GM12878 (cell line): ENCODE data around the gene DEFB123. TPM values are rescaled to one million over a fixed set of nuclear protein-coding genes. Genes with fewer than 3 reads are reported as not detected.
"Not testable (repeated sequence)": the region's sequence is repeated elsewhere in the genome, so short reads cannot be mapped to it uniquely, and the experiment has no call there.

ENCODE experiments used
- ATAC-seq: fragments of 200-7000 bp; cut with Tn5 transposase; 3 replicates; pipeline ENCODE4 v1.9.1; 2020; ENCODE audit warnings: mild to moderate bottlenecking, moderate library complexity
- BruUV-seq: library from RNA; stranded (reverse); fragments of 400-500 nt; replicated peaks from 2 replicates; lab custom pipeline; 2021; lab: Mats Ljungman, UMichigan
- CTCF ChIA-PET: fragments of 300-600 bp; sonication (Branson Sonifier 250); formaldehyde crosslinking; extraction: SDS; loops from one replicate; lab custom pipeline; 2021; ENCODE audit warnings: inconsistent platforms; lab: Yijun Ruan, JAX
- POLR2A ChIA-PET: fragments of 350-600 bp; formaldehyde crosslinking; extraction: SDS; loops from one replicate; lab custom pipeline; 2021; ENCODE audit warnings: inconsistent platforms; lab: Charles Lee
- RAD21 ChIA-PET: fragments of 300-600 bp; sonication (Branson Sonifier 250); formaldehyde crosslinking; loops from one replicate; lab custom pipeline; 2023; ENCODE audit warnings: antibody characterized with exemption; ENCODE audit not compliant: unreplicated experiment; lab: Charles Lee
- SMC1A ChIA-PET: fragments of 300-600 bp; sonication (Branson Sonifier 250); formaldehyde crosslinking; loops from one replicate; lab custom pipeline; 2023; ENCODE audit not compliant: unreplicated experiment, uncharacterized antibody; lab: Charles Lee
- DNase-seq: peaks from one replicate; pipeline ENCODE4 v3.0.0-alpha.2; 2011; ENCODE audit warnings: low read depth, low spot score
- FAIRE-seq: peaks from 3 replicates; lab custom pipeline; 2011; peaks lifted over from hg19 to GRCh38; lab: Jason Lieb, UNC
- H2AFZ ChIP-seq: 2 replicates; pipeline ENCODE4 v1.6.0; 2011; ENCODE audit warnings: low read depth, low read length, control low read depth; ENCODE audit not compliant: control insufficient read depth
- H3K27ac ChIP-seq: 2 replicates; pipeline ENCODE4 v1.5.1; 2011; ENCODE audit warnings: control low read depth; ENCODE audit not compliant: control insufficient read depth, insufficient read depth
- H3K27me3 ChIP-seq, 2 experiments: replicated peaks in 1 of 2; 2 replicates each; pipeline versions ENCODE4 v1.6.0 to v1.6.1; 2011; ENCODE audit warnings: low read length in 1 of 2; ENCODE audit not compliant: control insufficient read depth in 2 of 2, insufficient read depth in 2 of 2
- H3K36me3 ChIP-seq, 2 experiments: 2 replicates each; pipeline ENCODE4 v1.5.1; 2011; ENCODE audit warnings: low read length in 1 of 2; ENCODE audit not compliant: control insufficient read depth in 2 of 2, insufficient read depth in 2 of 2
- H3K4me1 ChIP-seq: 2 replicates; pipeline ENCODE4 v1.6.1; 2011; ENCODE audit warnings: mild to moderate bottlenecking, low read length, moderate library complexity, mixed read lengths; ENCODE audit not compliant: control insufficient read depth, insufficient read depth
- H3K4me2 ChIP-seq: 2 replicates; pipeline ENCODE4 v1.6.0; 2011; ENCODE audit warnings: control low read depth; ENCODE audit not compliant: control insufficient read depth, insufficient read depth
- H3K4me3 ChIP-seq: fragments of 200-600 bp; sonication (generic); 2 replicates; pipeline ENCODE4 v1.5.1; 2016
- H3K79me2 ChIP-seq: 2 replicates; pipeline ENCODE4 v1.6.0; 2011; ENCODE audit warnings: low read length; ENCODE audit not compliant: control insufficient read depth, insufficient read depth
- H3K9ac ChIP-seq: 2 replicates; pipeline ENCODE4 v1.8.0; 2011; ENCODE audit warnings: low read length, control low read depth, mixed read lengths; ENCODE audit not compliant: control insufficient read depth, insufficient read depth
- H3K9me3 ChIP-seq: replicated peaks from 3 replicates; pipeline ENCODE4 v1.5.1; 2011; ENCODE audit warnings: mild to moderate bottlenecking, low read length; ENCODE audit not compliant: control insufficient read depth, insufficient read depth
- H4K20me1 ChIP-seq: 2 replicates; pipeline ENCODE4 v1.6.0; 2011; ENCODE audit not compliant: control insufficient read depth, insufficient read depth
- CEBPZ ChIP-seq: fragments of 150-350 bp; IDR thresholded peaks from 2 replicates; pipeline ENCODE4 v1.6.1; 2016; ENCODE audit warnings: low read depth, low read length
- E4F1 ChIP-seq: fragments of 450-650 bp; IDR thresholded peaks from 2 replicates; pipeline ENCODE4 v1.6.1; 2018; ENCODE audit warnings: borderline replicate concordance, mild to moderate bottlenecking; ENCODE audit not compliant: partially characterized antibody
- MTA2 ChIP-seq: fragments of 450-650 bp; IDR thresholded peaks from 2 replicates; pipeline ENCODE4 v1.6.1; 2016; ENCODE audit warnings: low read depth, mild to moderate bottlenecking, moderate library complexity
- PML ChIP-seq: IDR thresholded peaks from 2 replicates; pipeline ENCODE4 v1.6.1; 2012; ENCODE audit warnings: low read length, inconsistent platforms
- POLR2A ChIP-seq: IDR thresholded peaks from 2 replicates; pipeline ENCODE4 v1.6.1; 2011; ENCODE audit warnings: low read depth, mild to moderate bottlenecking, low read length
- RB1 ChIP-seq: fragments of 450-650 bp; formaldehyde crosslinking; IDR thresholded peaks from 2 replicates; pipeline ENCODE4 v1.6.1; 2017; ENCODE audit warnings: mild to moderate bottlenecking, borderline replicate concordance
- SP1 ChIP-seq: IDR thresholded peaks from one replicate; pipeline ENCODE4 v1.6.1; 2011; ENCODE audit warnings: low read depth, low read length
- ZBED1 ChIP-seq: IDR thresholded peaks from 2 replicates; pipeline ENCODE4 v1.6.1; 2016; ENCODE audit warnings: borderline replicate concordance
- ZBTB33 ChIP-seq: fragments of 450-650 bp; IDR thresholded peaks from 2 replicates; pipeline ENCODE4 v1.6.1; 2017; ENCODE audit warnings: mild to moderate bottlenecking
- WGBS: methylation state at CpG from one replicate; pipeline ENCODE4 v1.1.6; 2016; ENCODE audit warnings: low lambda C conversion rate; ENCODE audit not compliant: insufficient replicate concordance, insufficient coverage; ENCODE audit errors: missing lambda C conversion rate; 5-methylcytosine and 5-hydroxymethylcytosine counted together
- in situ Hi-C: fragments of 300-500 bp; cut with MboI; formaldehyde crosslinking; loops from 9 replicates; pipeline ENCODE4 v1.14.3; 2018; ENCODE audit warnings: mixed read lengths
- intact Hi-C: fragments of 100-400 bp; cut with micrococcal nuclease; formaldehyde crosslinking; loops from one replicate; pipeline ENCODE4 v1.14.2; 2022; ENCODE audit not compliant: unreplicated experiment
- polyA plus RNA-seq, 11 experiments: library from polyadenylated mRNA; depleted of rRNA in 4 of 11; unstranded in 6 of 11; stranded (reverse) in 5 of 11; fragments of >200 nt; fragmentation: Nextera tagmentation in 4 of 11; fragmentation: Illumina TruSeq in 1 of 11; extraction: Ambion mirVana in 4 of 11; extraction: Trizol in 1 of 11; gene quantifications; 1 replicate in 1 of 11; 2 replicates in 10 of 11; pipeline versions ENCODE4 v1.2.1 to v1.2.3, GENCODE V29; 2011 to 2016; ENCODE audit warnings: inconsistent platforms in 2 of 11, missing spikeins in 2 of 11, low read depth in 1 of 11
- total RNA-seq, 4 experiments: library from RNA; depleted of rRNA in 3 of 4; stranded (reverse); fragments of >200 nt in 3 of 4; fragmentation: Illumina TruSeq in 1 of 4; extraction: Trizol in 1 of 4; gene quantifications; 2 replicates each; pipeline versions ENCODE4 v1.2.1 to v1.2.3, GENCODE V29; 2013 to 2021

The DEFB123 gene
- total and polyA plus RNA-seq, 10 of the 15 experiments (the other 5 are each of a cell fraction or from before 2014, with no cell fraction given) = not detected

- no peak for TF ChIP-seq ZBTB33
Measured at GRCh38 chr20:31418307-31418706, 22.1 kb upstream of the DEFB123 start (continued).

- ChIA-PET RAD21 (no interaction called here), POLR2A (no interaction called here), SMC1A (no interaction called here), CTCF (interaction anchor here (1.7 kb wide), 1 partner anchor 77 kb away, joined by 6 read pairs; no protein-coding TSS in a partner anchor)
- H2AFZ ChIP-seq = no peak overlapping the region
- intact Hi-C loops = no loop called here
- H3K4me3 ChIP-seq = no peak overlapping the region
- in situ Hi-C loops = no loop called here
- H3K27ac ChIP-seq = no peak overlapping the region
- no peaks in the 10 kb centered on the region for H3K27me3 ChIP-seq
- no peaks in the 10 kb centered on the region for H4K20me1 ChIP-seq
- no TSS peak for BruUV-seq
- DNase-seq = no peak
- ATAC-seq = no peak
- no peak for FAIRE-seq
- no peak overlapping the region for H3K9ac ChIP-seq
- no peaks in the 10 kb centered on the region for H3K79me2 ChIP-seq
- H3K4me2 ChIP-seq = no peak overlapping the region
- TF ChIP-seq POLR2A = no peak
- TF ChIP-seq E4F1 = no peak
- no peak for TF ChIP-seq PML
- TF ChIP-seq RB1 = no peak
- no peak for TF ChIP-seq ZBED1
- TF ChIP-seq MTA2 = no peak
- no peak for TF ChIP-seq CEBPZ
- no peak for TF ChIP-seq SP1
- no peaks in the 10 kb centered on the region for H3K9me3 ChIP-seq
- no peaks in the 10 kb centered on the region for H3K36me3 ChIP-seq
- no peaks in the 10 kb centered on the region for H3K4me1 ChIP-seq
Measured at GRCh38 chr20:31425797-31426196, 14.6 kb upstream of the DEFB123 start.

GRCh38 chr20:31426891-31427551 is 13.4 kb upstream of the DEFB123 start:
- CTCF ChIA-PET, RAD21 ChIA-PET, H3K27me3 ChIP-seq, FAIRE-seq, H3K79me2 ChIP-seq, H4K20me1 ChIP-seq, H3K36me3 ChIP-seq, ATAC-seq, intact Hi-C loops, H3K27ac ChIP-seq, H2AFZ ChIP-seq, POLR2A ChIA-PET, H3K9ac ChIP-seq, DNase-seq, in situ Hi-C loops, BruUV-seq, SMC1A ChIA-PET, H3K9me3 ChIP-seq, H3K4me1 ChIP-seq, H3K4me2 ChIP-seq, H3K4me3 ChIP-seq: not testable (repeated sequence)
- WGBS = 76% methylated on average over 17 of the region's 48 CpGs
